Activated CD4-positive, alpha-beta memory T cell treated with anti-CD3 and anti-CD28 coated beads for 36 hours (primary cell): ENCODE results near the gene DCP2. TPM values are rescaled to one million over a fixed set of nuclear protein-coding genes. Genes with fewer than 3 reads are reported as not detected.

Experiments
- CTCF ChIA-PET: fragments of 350-600 bp; sonication (Branson Sonifier 250); formaldehyde crosslinking; loops from one replicate; lab custom pipeline; 2021; ENCODE audit warnings: antibody characterized with exemption, inconsistent platforms; lab: Charles Lee
- POLR2A ChIA-PET: fragments of 350-600 bp; sonication (Branson Sonifier 250); formaldehyde crosslinking; loops from one replicate; lab custom pipeline; 2021; ENCODE audit warnings: antibody characterized with exemption; lab: Charles Lee
- DNase-seq: peaks from one replicate; pipeline ENCODE4 v3.0.0-alpha.2; 2020
- H3K27ac Mint-ChIP-seq: one replicate; pipeline ENCODE4 v1.8.0; 2021; ENCODE audit warnings: mixed read lengths
- H3K27me3 Mint-ChIP-seq: one replicate; pipeline ENCODE4 v1.8.0; 2021; ENCODE audit warnings: mixed read lengths
- H3K36me3 Mint-ChIP-seq: one replicate; pipeline ENCODE4 v1.8.0; 2021; ENCODE audit warnings: mixed read lengths
- H3K4me1 Mint-ChIP-seq: one replicate; pipeline ENCODE4 v1.8.0; 2021; ENCODE audit warnings: low read depth, mixed read lengths
- H3K4me3 Mint-ChIP-seq: one replicate; pipeline ENCODE4 v1.8.0; 2021; ENCODE audit warnings: mild to moderate bottlenecking, mixed read lengths
- H3K9me3 Mint-ChIP-seq: one replicate; pipeline ENCODE4 v1.8.0; 2021; ENCODE audit warnings: mixed read lengths
- intact Hi-C: fragments of 100-400 bp; cut with micrococcal nuclease; formaldehyde crosslinking; loops from one replicate; pipeline ENCODE4 v1.15.1; 2023
- total RNA-seq, 2 experiments: library from RNA; stranded (reverse); gene quantifications; one replicate each; pipeline ENCODE4 v1.2.3, GENCODE V29; 2021

Gene DCP2
- total RNA-seq, 2 experiments from 2014 or later, result 102 TPM

GRCh38 chr5:112968411-112969106 is 8.0 kb upstream of the DCP2 start:
- no peak for DNase-seq
- POLR2A ChIA-PET, result interaction anchor here (3.3 kb wide), 1 partner anchor 7 kb away, joined by 23 read pairs; the partner anchor contains the start of gene DCP2
- CTCF ChIA-PET, result interaction anchor here (0.8 to 1.2 kb wide), 3 partner anchors 8 to 27 kb away, joined by 3 read pairs; no protein-coding TSS in a partner anchor
- Mint-ChIP-seq H3K27me3 (no peaks in the 10 kb centered on the region), H3K36me3 (no peaks in the 10 kb centered on the region), H3K4me1 (peaks cover 45% of the 10 kb centered on the region), H3K9me3 (no peaks in the 10 kb centered on the region), H3K27ac (no peak overlapping the region), H3K4me3 (no peak overlapping the region)
- intact Hi-C loops, result loop anchor here (10.0 kb wide), 2 partner anchors 554 to 804 kb away; partner anchors contain the start of gene EPB41L4A

DNA sequence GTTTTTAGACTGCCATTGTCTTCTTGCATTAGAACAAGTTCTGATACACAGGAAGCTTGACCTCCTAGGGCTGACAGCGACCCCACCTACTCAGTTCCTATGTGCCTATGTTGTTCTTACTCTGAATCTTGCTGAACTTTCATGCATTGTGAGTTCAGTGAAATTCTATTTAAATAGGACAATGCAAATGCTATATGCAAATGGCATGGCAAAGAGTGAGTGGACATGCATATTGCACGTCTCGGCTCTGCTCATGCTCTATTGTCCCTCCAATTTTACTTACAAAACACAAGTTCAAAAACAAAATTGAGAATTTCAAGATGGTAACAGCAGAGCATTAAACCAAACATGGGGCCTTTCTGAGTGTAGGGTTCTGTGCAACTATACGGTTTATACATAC is 5.3 kb upstream of the DCP2 start:
- peaks cover 40% of the 10 kb centered on the region for H3K4me1 Mint-ChIP-seq
- no peaks in the 10 kb centered on the region for H3K27me3 Mint-ChIP-seq
- no peak for DNase-seq
- intact Hi-C loops, result no loop called here
- CTCF ChIA-PET, result interaction anchor here (1.7 kb wide), 1 partner anchor 48 kb away, joined by 4 read pairs; no protein-coding TSS in a partner anchor
- H3K9me3 Mint-ChIP-seq, result no peaks in the 10 kb centered on the region
- H3K4me3 Mint-ChIP-seq, result no peak overlapping the region
- H3K36me3 Mint-ChIP-seq, result no peaks in the 10 kb centered on the region
- POLR2A ChIA-PET, result no interaction called here
- no peak overlapping the region for H3K27ac Mint-ChIP-seq

DNA sequence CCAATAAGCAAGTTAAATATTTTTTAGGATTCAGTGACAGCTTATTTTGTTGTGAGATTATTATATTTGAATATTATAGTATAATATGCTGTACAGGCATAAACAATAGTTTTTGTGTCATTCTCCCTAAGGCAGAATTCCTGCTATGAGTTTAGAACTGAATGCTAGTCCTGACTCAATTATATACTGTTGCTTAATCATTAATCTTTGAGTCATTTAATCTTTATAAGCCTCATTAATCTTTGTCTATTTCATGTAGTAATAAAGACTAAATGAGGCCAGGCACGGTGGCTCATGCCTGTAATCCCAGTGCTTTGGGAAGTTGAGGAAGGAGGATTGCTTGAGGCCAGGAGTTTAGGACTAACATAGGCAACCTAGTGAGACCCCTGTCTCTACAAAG is 3.6 kb upstream of the DCP2 start:
- peaks cover under 1% of the 10 kb centered on the region for H3K36me3 Mint-ChIP-seq
- H3K4me1 Mint-ChIP-seq, result peaks cover 33% of the 10 kb centered on the region
- H3K27ac Mint-ChIP-seq, result no peak overlapping the region
- intact Hi-C loops, result no loop called here
- no peak overlapping the region for H3K4me3 Mint-ChIP-seq
- ChIA-PET POLR2A (interaction anchor here (0.8 kb wide), 1 partner anchor 94 kb away, joined by 3 read pairs; no protein-coding TSS in a partner anchor), CTCF (no interaction called here)
- no peaks in the 10 kb centered on the region for H3K27me3 Mint-ChIP-seq
- no peaks in the 10 kb centered on the region for H3K9me3 Mint-ChIP-seq
- no peak for DNase-seq

GRCh38 chr5:112973904-112974303 is 2.7 kb upstream of the DCP2 start:
- no peak overlapping the region for H3K27ac Mint-ChIP-seq
- H3K4me1 Mint-ChIP-seq, result peaks cover 31% of the 10 kb centered on the region
- intact Hi-C loops, result no loop called here
- POLR2A ChIA-PET, result interaction anchor here (0.8 to 3.3 kb wide), 3 partner anchors 7 to 95 kb away, joined by 3 to 23 read pairs (median 18); partner anchors contain the start of gene REEP5
- no peak for DNase-seq
- peaks cover 4% of the 10 kb centered on the region for H3K36me3 Mint-ChIP-seq
- H3K4me3 Mint-ChIP-seq, result no peak overlapping the region
- no peaks in the 10 kb centered on the region for H3K27me3 Mint-ChIP-seq
- CTCF ChIA-PET, result interaction anchor here (0.8 to 1.8 kb wide), 2 partner anchors 22 to 126 kb away, joined by 3 to 5 read pairs; no protein-coding TSS in a partner anchor
- H3K9me3 Mint-ChIP-seq, result no peaks in the 10 kb centered on the region

GRCh38 chr5:112974901-112975300 is 1.7 kb upstream of the DCP2 start:
- Mint-ChIP-seq H3K27ac (no peak overlapping the region), H3K27me3 (no peaks in the 10 kb centered on the region), H3K9me3 (no peaks in the 10 kb centered on the region), H3K36me3 (peaks cover 4% of the 10 kb centered on the region), H3K4me3 (no peak overlapping the region), H3K4me1 (peaks cover 28% of the 10 kb centered on the region)
- intact Hi-C loops, result loop anchor here (5.0 kb wide), 2 partner anchors 98 to 317 kb away; no protein-coding TSS in a partner anchor
- ChIA-PET CTCF (interaction anchor here (0.6 to 1.8 kb wide), 3 partner anchors 21 to 283 kb away, joined by 3 to 5 read pairs (median 5); no protein-coding TSS in a partner anchor), POLR2A (interaction anchor here (1.7 to 3.3 kb wide), 3 partner anchors 8 to 54 kb away, joined by 10 to 23 read pairs (median 18); partner anchors contain the start of gene REEP5)
- no peak for DNase-seq

GRCh38 chr5:112975721-112976431 is 722 bp upstream of the DCP2 start:
- ChIA-PET CTCF (interaction anchor here (0.9 to 1.5 kb wide), 7 partner anchors 10 to 319 kb away, joined by 3 to 10 read pairs (median 4); no protein-coding TSS in a partner anchor), POLR2A (interaction anchor here (0.7 to 3.3 kb wide), 7 partner anchors 9 to 61 kb away, joined by 3 to 23 read pairs (median 7); partner anchors contain the start of gene REEP5)
- Mint-ChIP-seq H3K4me1 (peaks cover 34% of the 10 kb centered on the region), H3K27ac (peak overlapping the region; percentile 98), H3K36me3 (peaks cover 7% of the 10 kb centered on the region), H3K4me3 (peak overlapping the region; percentile 85), H3K9me3 (no peaks in the 10 kb centered on the region), H3K27me3 (no peaks in the 10 kb centered on the region)
- peak; percentile 46 for DNase-seq
- intact Hi-C loops, result loop anchor here (1.0 to 5.0 kb wide), 8 partner anchors 12 to 537 kb away; partner anchors contain the start of genes REEP5, SRP19 and YTHDC2

GRCh38 chr5:112977440-112977861 is 853 bp downstream of the DCP2 start:
- peaks cover 42% of the 10 kb centered on the region for H3K4me1 Mint-ChIP-seq
- H3K4me3 Mint-ChIP-seq, result peak overlapping the region; percentile 85
- no peaks in the 10 kb centered on the region for H3K27me3 Mint-ChIP-seq
- H3K27ac Mint-ChIP-seq, result peak overlapping the region; percentile 98
- no peak for DNase-seq
- CTCF ChIA-PET, result no interaction called here
- no peaks in the 10 kb centered on the region for H3K9me3 Mint-ChIP-seq
- POLR2A ChIA-PET, result no interaction called here
- peaks cover 15% of the 10 kb centered on the region for H3K36me3 Mint-ChIP-seq
- intact Hi-C loops, result loop anchor here (2.0 to 5.0 kb wide), 5 partner anchors 43 to 315 kb away; partner anchors contain the start of gene SRP19

DNA sequence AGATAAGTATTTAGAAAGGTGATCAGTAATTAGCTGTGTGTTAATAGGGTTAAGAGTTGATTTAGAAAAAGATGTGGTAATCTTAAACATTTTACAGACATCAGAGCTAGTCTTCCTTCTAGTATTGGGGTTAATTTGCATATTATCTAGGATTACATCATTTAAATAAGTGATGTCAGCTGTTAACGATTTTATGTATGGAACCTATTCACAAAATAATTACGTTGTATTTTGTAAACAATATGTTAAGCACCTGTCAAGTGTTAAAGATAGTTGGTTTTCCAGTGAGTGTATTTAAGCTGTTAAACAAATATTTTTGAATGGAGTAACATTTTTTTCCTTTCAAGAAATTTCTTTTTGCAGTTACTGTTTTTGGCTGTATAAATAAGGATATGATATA is 2.2 kb downstream of the DCP2 start:
- ChIA-PET POLR2A (interaction anchor here (0.8 to 1.0 kb wide), 2 partner anchors 57 to 59 kb away, joined by 3 read pairs; no protein-coding TSS in a partner anchor), CTCF (interaction anchor here (4.0 kb wide), 1 partner anchor 17 kb away, joined by 33 read pairs; no protein-coding TSS in a partner anchor)
- H3K4me3 Mint-ChIP-seq, result peak overlapping the region; percentile 85
- peak overlapping the region; percentile 98 for H3K27ac Mint-ChIP-seq
- peaks cover 54% of the 10 kb centered on the region for H3K4me1 Mint-ChIP-seq
- no peak for DNase-seq
- no peaks in the 10 kb centered on the region for H3K9me3 Mint-ChIP-seq
- H3K27me3 Mint-ChIP-seq, result no peaks in the 10 kb centered on the region
- peaks cover 21% of the 10 kb centered on the region for H3K36me3 Mint-ChIP-seq
- intact Hi-C loops, result loop anchor here (5.0 kb wide), 2 partner anchors 102 to 313 kb away; no protein-coding TSS in a partner anchor

- Mint-ChIP-seq H3K36me3 (peaks cover 23% of the 10 kb centered on the region), H3K4me1 (peaks cover 62% of the 10 kb centered on the region), H3K27me3 (no peaks in the 10 kb centered on the region), H3K9me3 (no peaks in the 10 kb centered on the region), H3K27ac (no peak overlapping the region), H3K4me3 (peak overlapping the region; percentile 62)
- intact Hi-C loops, result loop anchor here (5.0 kb wide), 2 partner anchors 102 to 313 kb away; no protein-coding TSS in a partner anchor
- ChIA-PET POLR2A (no interaction called here), CTCF (interaction anchor here (1.4 to 4.0 kb wide), 2 partner anchors 16 to 57 kb away, joined by 4 to 33 read pairs; no protein-coding TSS in a partner anchor)
- no peak for DNase-seq
Observed at GRCh38 chr5:112979723-112980122, 3.1 kb downstream of the DCP2 start.

- DNase-seq, result no peak
- Mint-ChIP-seq H3K27ac (no peak overlapping the region), H3K4me1 (peaks cover 61% of the 10 kb centered on the region), H3K36me3 (peaks cover 24% of the 10 kb centered on the region), H3K9me3 (no peaks in the 10 kb centered on the region), H3K4me3 (no peak overlapping the region), H3K27me3 (no peaks in the 10 kb centered on the region)
- intact Hi-C loops, result no loop called here
- POLR2A ChIA-PET, result no interaction called here
- CTCF ChIA-PET, result interaction anchor here (4.9 kb wide), 1 partner anchor 13 kb away, joined by 32 read pairs; no protein-coding TSS in a partner anchor
Observed at GRCh38 chr5:112983363-112983762, 6.8 kb downstream of the DCP2 start.

DNA sequence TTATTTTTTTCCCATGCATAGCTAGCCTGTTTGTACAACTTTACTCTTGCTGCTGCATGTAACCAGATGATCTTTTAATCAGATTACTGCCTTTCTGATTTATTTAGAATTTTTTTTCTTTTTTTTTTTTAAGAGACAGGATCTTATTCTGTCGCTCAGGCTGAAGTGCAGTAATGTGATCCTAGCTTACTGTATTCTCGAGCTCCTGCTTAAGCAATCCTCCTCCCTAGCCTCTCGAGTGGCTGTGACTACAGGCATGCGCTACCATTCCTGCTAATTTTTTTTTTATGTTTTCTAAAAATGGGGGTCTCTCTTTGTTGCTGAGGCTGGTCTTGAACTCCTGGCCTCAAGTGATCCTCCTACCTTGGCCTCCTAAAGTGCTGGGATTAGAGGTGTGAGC is 9.6 kb downstream of the DCP2 start:
- no peaks in the 10 kb centered on the region for H3K27me3 Mint-ChIP-seq
- peaks cover 62% of the 10 kb centered on the region for H3K4me1 Mint-ChIP-seq
- intact Hi-C loops, result no loop called here
- no peaks in the 10 kb centered on the region for H3K9me3 Mint-ChIP-seq
- H3K36me3 Mint-ChIP-seq, result peaks cover 20% of the 10 kb centered on the region
- H3K4me3 Mint-ChIP-seq, result no peak overlapping the region
- DNase-seq, result no peak
- ChIA-PET CTCF (interaction anchor here (1.3 to 4.9 kb wide), 4 partner anchors 10 to 626 kb away, joined by 3 to 32 read pairs (median 4); partner anchors contain the start of gene DCP2), POLR2A (interaction anchor here (2.2 kb wide), 1 partner anchor 10 kb away, joined by 7 read pairs; the partner anchor contains the start of gene DCP2)
- H3K27ac Mint-ChIP-seq, result no peak overlapping the region
